Measurements from ENCODE around the gene B3GALT6.

DNA sequence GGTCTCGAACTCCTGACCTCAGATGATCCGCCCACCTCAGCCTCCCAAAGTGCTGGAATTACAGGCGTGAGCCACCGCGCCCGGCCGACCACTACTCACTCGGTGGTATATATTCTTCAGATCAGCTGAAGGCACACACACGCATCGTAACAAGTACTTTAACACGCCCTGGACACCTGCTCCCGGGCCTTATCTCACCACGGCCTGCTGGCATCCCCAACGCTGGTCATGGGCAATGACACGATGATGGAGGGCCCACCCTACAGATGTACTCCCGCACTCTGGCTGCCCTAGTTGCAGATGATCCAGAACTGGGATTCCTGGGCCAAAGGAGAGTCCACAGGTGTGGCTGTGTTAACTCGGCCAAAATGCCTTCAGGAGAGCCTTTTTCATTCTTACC lies 30.0 kb downstream of the B3GALT6 start:
- TF ChIP-seq JUNB (IDR thresholded peaks at IDR 0.05; ENCODE audit: unreplicated experiment) (no peak), EZH2 (IDR thresholded peaks at IDR 0.05; ENCODE audit: low read depth, unreplicated experiment) (no peak)
- TF ChIP-seq, protein P1, sequence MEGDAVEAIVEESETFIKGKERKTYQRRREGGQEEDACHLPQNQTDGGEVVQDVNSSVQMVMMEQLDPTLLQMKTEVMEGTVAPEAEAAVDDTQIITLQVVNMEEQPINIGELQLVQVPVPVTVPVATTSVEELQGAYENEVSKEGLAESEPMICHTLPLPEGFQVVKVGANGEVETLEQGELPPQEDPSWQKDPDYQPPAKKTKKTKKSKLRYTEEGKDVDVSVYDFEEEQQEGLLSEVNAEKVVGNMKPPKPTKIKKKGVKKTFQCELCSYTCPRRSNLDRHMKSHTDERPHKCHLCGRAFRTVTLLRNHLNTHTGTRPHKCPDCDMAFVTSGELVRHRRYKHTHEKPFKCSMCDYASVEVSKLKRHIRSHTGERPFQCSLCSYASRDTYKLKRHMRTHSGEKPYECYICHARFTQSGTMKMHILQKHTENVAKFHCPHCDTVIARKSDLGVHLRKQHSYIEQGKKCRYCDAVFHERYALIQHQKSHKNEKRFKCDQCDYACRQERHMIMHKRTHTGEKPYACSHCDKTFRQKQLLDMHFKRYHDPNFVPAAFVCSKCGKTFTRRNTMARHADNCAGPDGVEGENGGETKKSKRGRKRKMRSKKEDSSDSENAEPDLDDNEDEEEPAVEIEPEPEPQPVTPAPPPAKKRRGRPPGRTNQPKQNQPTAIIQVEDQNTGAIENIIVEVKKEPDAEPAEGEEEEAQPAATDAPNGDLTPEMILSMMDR (conservative IDR thresholded peaks at IDR 0.05; ENCODE audit: low read depth in 2 of 2), result no peak
- TF ChIP-seq, protein P2, sequence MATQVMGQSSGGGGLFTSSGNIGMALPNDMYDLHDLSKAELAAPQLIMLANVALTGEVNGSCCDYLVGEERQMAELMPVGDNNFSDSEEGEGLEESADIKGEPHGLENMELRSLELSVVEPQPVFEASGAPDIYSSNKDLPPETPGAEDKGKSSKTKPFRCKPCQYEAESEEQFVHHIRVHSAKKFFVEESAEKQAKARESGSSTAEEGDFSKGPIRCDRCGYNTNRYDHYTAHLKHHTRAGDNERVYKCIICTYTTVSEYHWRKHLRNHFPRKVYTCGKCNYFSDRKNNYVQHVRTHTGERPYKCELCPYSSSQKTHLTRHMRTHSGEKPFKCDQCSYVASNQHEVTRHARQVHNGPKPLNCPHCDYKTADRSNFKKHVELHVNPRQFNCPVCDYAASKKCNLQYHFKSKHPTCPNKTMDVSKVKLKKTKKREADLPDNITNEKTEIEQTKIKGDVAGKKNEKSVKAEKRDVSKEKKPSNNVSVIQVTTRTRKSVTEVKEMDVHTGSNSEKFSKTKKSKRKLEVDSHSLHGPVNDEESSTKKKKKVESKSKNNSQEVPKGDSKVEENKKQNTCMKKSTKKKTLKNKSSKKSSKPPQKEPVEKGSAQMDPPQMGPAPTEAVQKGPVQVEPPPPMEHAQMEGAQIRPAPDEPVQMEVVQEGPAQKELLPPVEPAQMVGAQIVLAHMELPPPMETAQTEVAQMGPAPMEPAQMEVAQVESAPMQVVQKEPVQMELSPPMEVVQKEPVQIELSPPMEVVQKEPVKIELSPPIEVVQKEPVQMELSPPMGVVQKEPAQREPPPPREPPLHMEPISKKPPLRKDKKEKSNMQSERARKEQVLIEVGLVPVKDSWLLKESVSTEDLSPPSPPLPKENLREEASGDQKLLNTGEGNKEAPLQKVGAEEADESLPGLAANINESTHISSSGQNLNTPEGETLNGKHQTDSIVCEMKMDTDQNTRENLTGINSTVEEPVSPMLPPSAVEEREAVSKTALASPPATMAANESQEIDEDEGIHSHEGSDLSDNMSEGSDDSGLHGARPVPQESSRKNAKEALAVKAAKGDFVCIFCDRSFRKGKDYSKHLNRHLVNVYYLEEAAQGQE (IDR thresholded peaks at IDR 0.05; ENCODE audit: unreplicated experiment), result no peak
- TF ChIP-seq, protein P3, sequence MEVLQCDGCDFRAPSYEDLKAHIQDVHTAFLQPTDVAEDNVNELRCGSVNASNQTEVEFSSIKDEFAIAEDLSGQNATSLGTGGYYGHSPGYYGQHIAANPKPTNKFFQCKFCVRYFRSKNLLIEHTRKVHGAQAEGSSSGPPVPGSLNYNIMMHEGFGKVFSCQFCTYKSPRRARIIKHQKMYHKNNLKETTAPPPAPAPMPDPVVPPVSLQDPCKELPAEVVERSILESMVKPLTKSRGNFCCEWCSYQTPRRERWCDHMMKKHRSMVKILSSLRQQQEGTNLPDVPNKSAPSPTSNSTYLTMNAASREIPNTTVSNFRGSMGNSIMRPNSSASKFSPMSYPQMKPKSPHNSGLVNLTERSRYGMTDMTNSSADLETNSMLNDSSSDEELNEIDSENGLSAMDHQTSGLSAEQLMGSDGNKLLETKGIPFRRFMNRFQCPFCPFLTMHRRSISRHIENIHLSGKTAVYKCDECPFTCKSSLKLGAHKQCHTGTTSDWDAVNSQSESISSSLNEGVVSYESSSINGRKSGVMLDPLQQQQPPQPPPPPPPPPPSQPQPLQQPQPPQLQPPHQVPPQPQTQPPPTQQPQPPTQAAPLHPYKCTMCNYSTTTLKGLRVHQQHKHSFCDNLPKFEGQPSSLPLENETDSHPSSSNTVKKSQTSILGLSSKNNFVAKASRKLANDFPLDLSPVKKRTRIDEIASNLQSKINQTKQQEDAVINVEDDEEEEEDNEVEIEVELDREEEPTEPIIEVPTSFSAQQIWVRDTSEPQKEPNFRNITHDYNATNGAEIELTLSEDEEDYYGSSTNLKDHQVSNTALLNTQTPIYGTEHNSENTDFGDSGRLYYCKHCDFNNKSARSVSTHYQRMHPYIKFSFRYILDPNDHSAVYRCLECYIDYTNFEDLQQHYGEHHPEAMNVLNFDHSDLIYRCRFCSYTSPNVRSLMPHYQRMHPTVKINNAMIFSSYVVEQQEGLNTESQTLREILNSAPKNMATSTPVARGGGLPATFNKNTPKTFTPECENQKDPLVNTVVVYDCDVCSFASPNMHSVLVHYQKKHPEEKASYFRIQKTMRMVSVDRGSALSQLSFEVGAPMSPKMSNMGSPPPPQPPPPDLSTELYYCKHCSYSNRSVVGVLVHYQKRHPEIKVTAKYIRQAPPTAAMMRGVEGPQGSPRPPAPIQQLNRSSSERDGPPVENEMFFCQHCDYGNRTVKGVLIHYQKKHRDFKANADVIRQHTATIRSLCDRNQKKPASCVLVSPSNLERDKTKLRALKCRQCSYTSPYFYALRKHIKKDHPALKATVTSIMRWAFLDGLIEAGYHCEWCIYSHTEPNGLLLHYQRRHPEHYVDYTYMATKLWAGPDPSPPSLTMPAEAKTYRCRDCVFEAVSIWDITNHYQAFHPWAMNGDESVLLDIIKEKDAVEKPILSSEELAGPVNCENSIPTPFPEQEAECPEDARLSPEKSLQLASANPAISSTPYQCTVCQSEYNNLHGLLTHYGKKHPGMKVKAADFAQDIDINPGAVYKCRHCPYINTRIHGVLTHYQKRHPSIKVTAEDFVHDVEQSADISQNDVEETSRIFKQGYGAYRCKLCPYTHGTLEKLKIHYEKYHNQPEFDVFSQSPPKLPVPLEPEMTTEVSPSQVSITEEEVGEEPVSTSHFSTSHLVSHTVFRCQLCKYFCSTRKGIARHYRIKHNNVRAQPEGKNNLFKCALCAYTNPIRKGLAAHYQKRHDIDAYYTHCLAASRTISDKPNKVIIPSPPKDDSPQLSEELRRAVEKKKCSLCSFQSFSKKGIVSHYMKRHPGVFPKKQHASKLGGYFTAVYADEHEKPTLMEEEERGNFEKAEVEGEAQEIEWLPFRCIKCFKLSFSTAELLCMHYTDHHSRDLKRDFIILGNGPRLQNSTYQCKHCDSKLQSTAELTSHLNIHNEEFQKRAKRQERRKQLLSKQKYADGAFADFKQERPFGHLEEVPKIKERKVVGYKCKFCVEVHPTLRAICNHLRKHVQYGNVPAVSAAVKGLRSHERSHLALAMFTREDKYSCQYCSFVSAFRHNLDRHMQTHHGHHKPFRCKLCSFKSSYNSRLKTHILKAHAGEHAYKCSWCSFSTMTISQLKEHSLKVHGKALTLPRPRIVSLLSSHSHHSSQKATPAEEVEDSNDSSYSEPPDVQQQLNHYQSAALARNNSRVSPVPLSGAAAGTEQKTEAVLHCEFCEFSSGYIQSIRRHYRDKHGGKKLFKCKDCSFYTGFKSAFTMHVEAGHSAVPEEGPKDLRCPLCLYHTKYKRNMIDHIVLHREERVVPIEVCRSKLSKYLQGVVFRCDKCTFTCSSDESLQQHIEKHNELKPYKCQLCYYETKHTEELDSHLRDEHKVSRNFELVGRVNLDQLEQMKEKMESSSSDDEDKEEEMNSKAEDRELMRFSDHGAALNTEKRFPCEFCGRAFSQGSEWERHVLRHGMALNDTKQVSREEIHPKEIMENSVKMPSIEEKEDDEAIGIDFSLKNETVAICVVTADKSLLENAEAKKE (CRISPR knock-in tag; IDR thresholded peaks at IDR 0.05), result no peak

Measured in GM23338 (cell line).